ENCODE measurements around the gene CDCA8. TPM values are rescaled to one million over a fixed set of nuclear protein-coding genes. Genes with fewer than 3 reads are reported as not detected.

Gene CDCA8
- total RNA-seq, 1 experiment from 2014 or later: 64.7 TPM

DNA sequence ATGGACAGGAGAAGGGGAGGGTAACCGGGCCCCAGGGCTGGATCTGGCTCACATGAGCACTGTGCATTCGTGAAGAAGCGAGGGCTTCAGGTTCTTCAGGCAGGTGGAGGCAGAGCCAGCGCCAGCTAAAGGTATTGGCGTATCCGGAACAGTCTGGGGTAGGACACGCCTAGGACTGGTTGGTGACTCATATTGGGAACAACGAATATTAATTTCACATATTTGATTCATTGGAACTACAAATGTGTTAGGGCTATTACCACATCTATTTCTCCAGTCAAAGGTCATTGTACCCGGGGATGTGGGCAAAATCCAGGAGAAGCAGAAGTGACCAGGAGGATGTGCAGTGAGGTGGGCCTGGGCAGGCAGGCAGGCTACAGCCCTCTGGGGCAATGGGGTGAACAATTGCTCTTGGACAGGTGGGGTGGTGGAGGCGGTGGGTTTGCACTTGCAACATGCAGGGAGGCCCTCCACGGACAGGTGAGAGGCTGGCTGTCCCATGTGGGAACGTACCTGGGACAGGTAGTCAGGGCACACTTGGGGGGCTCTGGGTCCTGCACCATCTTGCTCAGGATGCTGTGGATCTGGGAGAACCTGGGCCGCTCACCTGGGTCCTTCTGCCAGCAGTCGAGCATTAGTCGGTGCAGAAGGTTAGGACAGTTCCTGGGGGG, 26.7 kb downstream of the CDCA8 start:
- Histone ChIP-seq H3K4me1 (ENCODE audit: insufficient read depth, low read length, poor library complexity, severe bottlenecking) (no peaks in the 10 kb centered on the region), H3K9me3 (ENCODE audit: low read depth, low read length, poor library complexity, severe bottlenecking) (no peaks in the 10 kb centered on the region), H3K27me3 (replicated peaks; ENCODE audit: insufficient read depth, low read depth, low read length, poor library complexity) (no peaks in the 10 kb centered on the region), H3K36me3 (ENCODE audit: insufficient read depth, low read length, poor library complexity, severe bottlenecking) (no peaks in the 10 kb centered on the region), H3K27ac (ENCODE audit: low read depth, low read length, poor library complexity, severe bottlenecking) (no peak overlapping the region), H3K4me3 (ENCODE audit: low read depth, low read length, poor library complexity, severe bottlenecking) (no peak overlapping the region)
- DNase-seq (ENCODE audit: low spot score): no peak
- no peak for TF ChIP-seq EZH2 (IDR thresholded peaks at IDR 0.05; ENCODE audit: borderline replicate concordance, low read depth, low read length, poor library complexity, severe bottlenecking)
- TF ChIP-seq, protein P1, sequence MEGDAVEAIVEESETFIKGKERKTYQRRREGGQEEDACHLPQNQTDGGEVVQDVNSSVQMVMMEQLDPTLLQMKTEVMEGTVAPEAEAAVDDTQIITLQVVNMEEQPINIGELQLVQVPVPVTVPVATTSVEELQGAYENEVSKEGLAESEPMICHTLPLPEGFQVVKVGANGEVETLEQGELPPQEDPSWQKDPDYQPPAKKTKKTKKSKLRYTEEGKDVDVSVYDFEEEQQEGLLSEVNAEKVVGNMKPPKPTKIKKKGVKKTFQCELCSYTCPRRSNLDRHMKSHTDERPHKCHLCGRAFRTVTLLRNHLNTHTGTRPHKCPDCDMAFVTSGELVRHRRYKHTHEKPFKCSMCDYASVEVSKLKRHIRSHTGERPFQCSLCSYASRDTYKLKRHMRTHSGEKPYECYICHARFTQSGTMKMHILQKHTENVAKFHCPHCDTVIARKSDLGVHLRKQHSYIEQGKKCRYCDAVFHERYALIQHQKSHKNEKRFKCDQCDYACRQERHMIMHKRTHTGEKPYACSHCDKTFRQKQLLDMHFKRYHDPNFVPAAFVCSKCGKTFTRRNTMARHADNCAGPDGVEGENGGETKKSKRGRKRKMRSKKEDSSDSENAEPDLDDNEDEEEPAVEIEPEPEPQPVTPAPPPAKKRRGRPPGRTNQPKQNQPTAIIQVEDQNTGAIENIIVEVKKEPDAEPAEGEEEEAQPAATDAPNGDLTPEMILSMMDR (conservative IDR thresholded peaks at IDR 0.05; ENCODE audit: low read depth, low read length): no peak
- CTCF ChIA-PET: no interaction called here
- BruUV-seq (replicated peaks): no TSS peak
- POLR2A ChIA-PET (ENCODE audit: low non-redundant PET): no interaction called here
- intact Hi-C loops (cut with micrococcal nuclease; ENCODE audit: unreplicated experiment): no loop called here

DNA sequence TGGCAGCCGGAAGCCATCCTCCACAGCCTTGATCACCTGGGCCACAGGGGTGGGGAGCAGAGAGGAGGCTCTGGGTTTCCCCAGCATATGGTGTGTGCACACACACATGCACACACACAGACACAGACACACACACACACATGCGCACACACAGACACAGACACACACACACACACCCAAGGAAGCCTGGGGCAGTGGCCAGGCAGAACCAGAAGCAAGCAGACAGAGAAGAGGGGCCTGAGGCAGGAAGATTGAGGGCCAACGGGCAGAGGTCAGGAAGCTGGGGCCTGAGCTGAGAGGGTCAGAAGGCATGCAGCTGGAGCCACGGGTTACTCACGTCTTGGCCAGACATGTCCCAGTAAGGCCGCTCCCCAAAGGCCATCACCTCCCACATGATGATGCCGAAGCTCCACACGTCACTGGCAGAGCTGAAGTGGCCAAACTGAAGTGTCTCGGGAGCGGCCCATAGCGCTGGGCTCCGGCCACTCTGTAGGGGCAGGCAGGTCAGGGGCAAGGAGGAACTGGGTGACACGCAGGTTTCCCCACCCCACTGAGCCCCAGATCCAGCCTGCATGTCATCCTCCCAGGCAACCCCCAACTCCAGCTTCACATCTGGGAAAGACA, 27.4 kb downstream of the CDCA8 start:
- no peaks in the 10 kb centered on the region for H3K36me3 ChIP-seq (ENCODE audit: insufficient read depth, low read length, poor library complexity, severe bottlenecking)
- POLR2A ChIA-PET (ENCODE audit: low non-redundant PET): no interaction called here
- no TSS peak for BruUV-seq (replicated peaks)
- H3K9me3 ChIP-seq (ENCODE audit: low read depth, low read length, poor library complexity, severe bottlenecking): no peaks in the 10 kb centered on the region
- no peak for DNase-seq (ENCODE audit: low spot score)
- intact Hi-C loops (cut with micrococcal nuclease; ENCODE audit: unreplicated experiment): no loop called here
- H3K27ac ChIP-seq (ENCODE audit: low read depth, low read length, poor library complexity, severe bottlenecking): no peak overlapping the region
- no peak for TF ChIP-seq EZH2 (IDR thresholded peaks at IDR 0.05; ENCODE audit: borderline replicate concordance, low read depth, low read length, poor library complexity, severe bottlenecking)
- TF ChIP-seq, protein P1 (conservative IDR thresholded peaks at IDR 0.05; ENCODE audit: low read depth, low read length): no peak
- no peaks in the 10 kb centered on the region for H3K4me1 ChIP-seq (ENCODE audit: insufficient read depth, low read length, poor library complexity, severe bottlenecking)
- H3K27me3 ChIP-seq (replicated peaks; ENCODE audit: insufficient read depth, low read depth, low read length, poor library complexity): peaks cover 6% of the 10 kb centered on the region
- CTCF ChIA-PET: no interaction called here
- H3K4me3 ChIP-seq (ENCODE audit: low read depth, low read length, poor library complexity, severe bottlenecking): no peak overlapping the region

DNA sequence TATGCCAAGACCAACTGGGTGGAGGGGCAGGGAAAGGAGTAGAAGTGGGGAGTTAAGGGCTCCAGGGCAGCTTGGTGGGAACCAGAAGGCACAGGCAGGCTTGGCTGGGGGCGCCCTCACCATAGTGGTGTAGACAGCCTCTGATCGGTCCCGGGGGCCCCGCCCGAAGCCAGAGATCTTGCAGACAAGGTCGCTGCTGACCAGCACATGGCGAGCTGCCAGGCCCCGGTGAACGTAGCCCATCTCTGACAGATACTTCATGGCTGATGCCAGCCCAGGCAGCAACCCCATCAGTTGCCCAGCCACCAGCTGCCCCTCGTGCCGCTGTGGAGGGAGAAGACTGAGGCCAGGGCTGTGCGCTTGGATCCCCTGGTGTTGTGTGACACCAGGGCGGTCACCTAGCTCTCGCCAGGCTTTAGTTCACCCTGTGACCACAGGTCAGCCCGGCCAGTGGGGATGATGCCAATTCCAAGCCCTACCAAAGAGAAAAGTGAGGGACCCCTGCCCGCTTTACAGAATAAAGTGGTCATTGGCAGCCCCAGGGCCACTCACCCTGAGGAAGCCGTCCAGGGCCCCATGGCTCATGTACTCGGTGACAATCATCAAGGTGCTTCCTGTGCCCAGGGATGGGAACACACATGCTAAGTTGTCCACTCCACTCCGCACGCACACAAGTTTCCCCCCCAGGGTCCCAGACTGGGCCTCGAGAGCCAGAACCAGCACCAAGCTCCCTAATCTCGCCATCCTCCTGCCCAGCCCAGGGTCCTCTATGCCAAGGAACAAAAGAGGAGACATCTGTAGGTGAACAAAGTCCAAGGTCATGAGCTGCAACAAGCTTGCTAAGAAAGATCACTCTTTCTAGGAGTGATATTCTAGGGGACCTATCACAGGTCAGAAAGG, 28.2 kb downstream of the CDCA8 start:
- POLR2A ChIA-PET (ENCODE audit: low non-redundant PET): no interaction called here
- H3K4me3 ChIP-seq (ENCODE audit: low read depth, low read length, poor library complexity, severe bottlenecking): no peak overlapping the region
- TF ChIP-seq EZH2 (IDR thresholded peaks at IDR 0.05; ENCODE audit: borderline replicate concordance, low read depth, low read length, poor library complexity, severe bottlenecking): no peak
- TF ChIP-seq, protein P1 (conservative IDR thresholded peaks at IDR 0.05; ENCODE audit: low read depth, low read length): no peak
- H3K36me3 ChIP-seq (ENCODE audit: insufficient read depth, low read length, poor library complexity, severe bottlenecking): no peaks in the 10 kb centered on the region
- CTCF ChIA-PET: no interaction called here
- peaks cover 10% of the 10 kb centered on the region for H3K27me3 ChIP-seq (replicated peaks; ENCODE audit: insufficient read depth, low read depth, low read length, poor library complexity)
- no peaks in the 10 kb centered on the region for H3K9me3 ChIP-seq (ENCODE audit: low read depth, low read length, poor library complexity, severe bottlenecking)
- H3K27ac ChIP-seq (ENCODE audit: low read depth, low read length, poor library complexity, severe bottlenecking): no peak overlapping the region
- no TSS peak for BruUV-seq (replicated peaks)
- intact Hi-C loops (cut with micrococcal nuclease; ENCODE audit: unreplicated experiment): no loop called here
- H3K4me1 ChIP-seq (ENCODE audit: insufficient read depth, low read length, poor library complexity, severe bottlenecking): no peaks in the 10 kb centered on the region
- DNase-seq (ENCODE audit: low spot score): no peak

Measured in A673 (cell line).